Neutrophil (primary cell): Measurements from ENCODE around the gene MCM7.

Source experiments
- H3K27ac ChIP-seq: fragments of 200-600 bp; sonication (generic); 2 replicates; pipeline ENCODE4 v1.5.1; 2016; ENCODE audit warnings: mild to moderate bottlenecking, moderate library complexity
- H3K27me3 ChIP-seq: fragments of 200-600 bp; sonication (generic); 2 replicates; pipeline ENCODE4 v1.6.0; 2016; ENCODE audit warnings: mild to moderate bottlenecking
- H3K36me3 ChIP-seq: fragments of 200-600 bp; sonication (generic); 2 replicates; pipeline ENCODE4 v1.5.1; 2017
- H3K4me1 ChIP-seq, 2 experiments: fragments of 200-600 bp in 1 of 2; sonication (generic) in 1 of 2; 1 replicate in 1 of 2; 2 replicates in 1 of 2; pipeline versions ENCODE4 v1.5.1 to v1.6.1; 2013 to 2016; ENCODE audit warnings: low read depth in 1 of 2, low read length in 1 of 2, mild to moderate bottlenecking in 1 of 2, moderate library complexity in 1 of 2; ENCODE audit not compliant: control insufficient read depth in 1 of 2, insufficient read depth in 1 of 2
- H3K4me3 ChIP-seq, 2 experiments: fragments of 200-600 bp in 1 of 2; sonication (generic) in 1 of 2; 1 replicate in 1 of 2; 2 replicates in 1 of 2; pipeline ENCODE4 v1.5.1; 2013 to 2016; ENCODE audit warnings: low read depth in 1 of 2, low read length in 1 of 2, mild to moderate bottlenecking in 1 of 2, moderate library complexity in 1 of 2
- H3K9me3 ChIP-seq: fragments of 200-600 bp; sonication (generic); 2 replicates; pipeline ENCODE4 v1.5.1; 2016
- CTCF ChIP-seq: fragments of 200-600 bp; sonication (generic); IDR thresholded peaks from 2 replicates; pipeline ENCODE4 v1.5.1; 2016; ENCODE audit warnings: antibody characterized with exemption

MCM7 gene

GRCh38 chr7:100088095-100088620 lies 13.0 kb downstream of the MCM7 start:
- Histone ChIP-seq H3K36me3 (peaks cover 28% of the 10 kb centered on the region), H3K27ac (peak overlapping the region; percentile 70), H3K9me3 (no peaks in the 10 kb centered on the region), H3K4me3 (peak overlapping the region; percentile 90 to 92), H3K4me1 (peaks cover 28 to 35% of the 10 kb centered on the region in 2 experiments), H3K27me3 (no peaks in the 10 kb centered on the region)
- TF ChIP-seq CTCF = no peak

GRCh38 chr7:100087055-100087750 lies 14.0 kb downstream of the MCM7 start:
- Histone ChIP-seq H3K27me3 (no peaks in the 10 kb centered on the region), H3K27ac (no peak overlapping the region), H3K4me1 (peaks cover 35 to 45% of the 10 kb centered on the region in 2 experiments), H3K36me3 (peaks cover 19% of the 10 kb centered on the region), H3K4me3 (no peak overlapping the region), H3K9me3 (no peaks in the 10 kb centered on the region)
- TF ChIP-seq CTCF = no peak

- H3K9me3 ChIP-seq = no peaks in the 10 kb centered on the region
- peak overlapping the region; percentile 61 for H3K27ac ChIP-seq
- H3K36me3 ChIP-seq = peaks cover 2% of the 10 kb centered on the region
- H3K4me1 ChIP-seq = peaks cover 47 to 54% of the 10 kb centered on the region in 2 experiments
- TF ChIP-seq CTCF = no peak
- no peak overlapping the region for H3K4me3 ChIP-seq
- H3K27me3 ChIP-seq = no peaks in the 10 kb centered on the region
Measured at GRCh38 chr7:100085515-100085914, 15.7 kb downstream of the MCM7 start.

GRCh38 chr7:100082978-100083377 lies 18.2 kb downstream of the MCM7 start:
- Histone ChIP-seq H3K36me3 (peaks cover 5% of the 10 kb centered on the region), H3K4me1 (peaks cover 35 to 38% of the 10 kb centered on the region in 2 experiments), H3K4me3 (peak overlapping the region; percentile 76 to 80), H3K27ac (peak overlapping the region; percentile 94), H3K9me3 (no peaks in the 10 kb centered on the region), H3K27me3 (no peaks in the 10 kb centered on the region)
- TF ChIP-seq CTCF = no peak

GRCh38 chr7:100081535-100082102 lies 19.6 kb downstream of the MCM7 start, which contains the start of gene ZNF3:
TSS of gene ZNF3 (minus strand) at chr7:100081723. CDS start at chr7:100077357, 4,366 bp downstream.
- peak; percentile 94 for TF ChIP-seq CTCF
- Histone ChIP-seq H3K9me3 (no peaks in the 10 kb centered on the region), H3K4me3 (peak within 1 kb of the TSS; percentile 76 to 80), H3K36me3 (peaks cover 11% of the 10 kb centered on the region), H3K27ac (peak within 1 kb of the TSS; percentile 94), H3K27me3 (no peaks in the 10 kb centered on the region), H3K4me1 (peaks cover 32 to 36% of the 10 kb centered on the region in 2 experiments)
